GM19438 (cell line): ENCODE measurements around the gene FBXO48.
"Not testable (repeated sequence)": the region's sequence is repeated elsewhere in the genome, so short reads cannot be mapped to it uniquely, and the experiment has no call there.

Experiments used
- ATAC-seq: cut with Tn5 transposase; IDR thresholded peaks from one replicate; pipeline ENCODE4 v1.9.1; 2021; ENCODE audit warnings: low read depth; ENCODE audit not compliant: unreplicated experiment

FBXO48 gene, protein sequence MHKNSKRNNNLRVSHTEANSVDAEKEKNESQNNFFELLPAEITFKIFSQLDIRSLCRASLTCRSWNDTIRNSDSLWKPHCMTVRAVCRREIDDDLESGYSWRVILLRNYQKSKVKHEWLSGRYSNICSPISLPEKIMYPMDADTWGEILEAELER

DNA sequence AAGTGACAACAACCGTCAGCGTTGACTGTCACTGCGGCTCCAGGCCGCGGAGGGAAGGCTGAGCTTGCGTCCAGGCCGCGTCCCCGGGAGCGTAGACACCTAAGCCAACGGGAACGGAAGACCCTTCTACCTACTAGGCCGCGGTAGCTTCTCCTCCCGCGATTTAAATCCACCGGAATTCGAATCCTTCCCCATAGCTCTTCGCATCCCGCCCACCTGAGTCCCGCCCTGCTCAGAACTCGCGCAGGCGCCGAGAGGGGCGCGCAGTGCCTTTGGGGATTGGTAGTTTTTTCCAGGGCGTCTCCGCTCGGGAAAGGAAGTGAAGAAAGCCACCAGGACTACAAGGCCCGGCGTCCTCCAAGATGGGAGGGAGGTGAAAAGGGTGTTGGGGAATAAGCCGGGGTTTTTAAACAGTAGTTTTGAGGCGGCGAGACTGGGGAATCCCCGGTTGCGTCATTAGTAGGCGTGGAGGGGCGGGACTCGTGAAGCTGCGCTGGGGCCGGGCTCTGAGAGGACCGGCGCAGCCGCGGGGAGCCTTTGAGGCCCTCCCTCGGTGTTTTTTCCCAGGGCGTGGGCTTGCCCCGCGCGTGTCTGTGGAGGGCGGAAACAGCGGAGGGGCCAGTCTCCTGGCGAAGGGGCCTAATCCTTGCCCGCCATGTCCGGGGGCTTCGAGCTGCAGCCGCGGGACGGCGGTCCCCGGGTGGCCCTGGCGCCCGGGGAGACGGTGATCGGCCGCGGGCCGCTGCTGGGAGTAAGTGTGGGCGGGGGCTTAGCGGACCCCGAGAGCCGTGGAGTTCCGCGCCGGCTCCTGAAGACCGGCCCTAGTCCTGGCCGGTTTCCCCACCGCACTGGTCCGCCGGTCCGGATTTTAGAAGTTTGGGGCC lies at the start of gene FBXO48, which contains the start of gene APLF:
TSS of gene FBXO48 (minus strand) at position 218 of the 884 bp plus-strand sequence. CDS start 2,149 bp downstream, outside the sequence.
TSS of gene APLF (plus strand) at position 509 of the 884 bp plus-strand sequence. CDS start at position 656, 147 bp downstream.
- peak; percentile 94 for ATAC-seq

DNA sequence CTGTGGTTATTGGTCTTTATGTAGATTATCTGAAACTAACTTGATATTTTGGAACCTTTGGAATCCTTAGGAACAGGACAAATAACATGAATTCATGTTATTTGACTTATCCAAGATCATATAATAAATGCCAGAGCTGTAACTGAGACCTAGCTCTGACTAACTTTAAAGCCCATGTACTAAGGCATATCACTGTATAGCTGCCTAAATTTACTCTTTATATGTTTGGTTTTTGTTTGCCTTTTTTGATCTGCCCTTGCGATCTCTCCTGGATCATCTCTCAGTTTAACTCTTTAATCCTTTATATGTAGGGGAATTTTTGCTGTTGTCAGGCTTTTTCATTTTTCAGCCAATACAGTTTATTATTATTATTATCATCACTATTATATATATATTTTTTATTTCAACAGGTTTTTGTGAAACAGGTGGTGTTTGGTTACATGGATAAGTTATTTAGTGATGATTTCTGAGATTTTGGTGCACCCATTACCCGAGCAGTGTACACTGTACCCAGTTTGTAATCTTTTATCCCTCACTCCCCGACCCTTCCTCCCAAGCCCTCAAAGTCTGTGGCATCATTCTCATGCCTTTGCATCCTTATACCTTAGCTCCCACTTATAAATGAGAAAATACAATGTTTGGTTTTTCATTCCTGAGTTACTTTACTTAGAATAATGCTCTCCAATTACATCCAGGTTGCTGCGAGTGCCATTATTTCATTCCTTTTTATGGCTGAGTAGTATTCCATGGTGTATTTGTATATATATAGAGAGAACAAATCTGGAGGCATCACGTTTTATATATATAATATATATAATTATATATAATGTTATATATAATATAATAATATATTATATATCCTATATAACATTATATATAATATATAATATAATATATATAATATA lies 49.2 kb upstream of the FBXO48 start:
- no peak for ATAC-seq

DNA sequence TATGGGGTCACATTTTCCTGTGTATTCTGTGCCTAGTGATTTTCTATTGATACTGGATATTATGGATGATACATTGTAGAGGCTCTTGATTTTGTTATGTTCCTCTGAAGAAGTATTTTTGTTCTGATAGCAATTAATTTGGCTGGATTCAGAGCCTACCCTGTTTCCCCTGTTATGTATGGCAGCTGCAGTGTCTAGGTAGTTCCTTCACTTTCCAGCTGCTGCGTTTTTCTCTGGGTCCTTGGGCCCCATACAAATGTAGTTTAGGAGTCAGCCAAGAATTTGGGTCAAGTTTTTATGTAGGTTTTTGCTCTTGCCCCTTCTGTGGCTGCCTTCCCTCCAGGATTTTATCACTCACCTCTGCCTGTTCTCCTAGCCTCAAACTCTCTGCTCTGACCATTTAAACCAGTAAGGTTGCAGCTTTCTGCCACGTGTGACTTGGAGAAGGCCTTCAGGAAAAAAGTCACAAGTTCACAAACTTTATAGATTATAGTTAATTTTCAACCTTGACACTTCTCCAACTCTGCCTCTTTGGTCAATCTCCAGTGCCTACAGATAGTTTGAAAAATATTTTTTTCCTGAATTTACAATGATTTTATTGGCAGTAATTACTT lies 47.3 kb upstream of the FBXO48 start:
- no peak for ATAC-seq

DNA sequence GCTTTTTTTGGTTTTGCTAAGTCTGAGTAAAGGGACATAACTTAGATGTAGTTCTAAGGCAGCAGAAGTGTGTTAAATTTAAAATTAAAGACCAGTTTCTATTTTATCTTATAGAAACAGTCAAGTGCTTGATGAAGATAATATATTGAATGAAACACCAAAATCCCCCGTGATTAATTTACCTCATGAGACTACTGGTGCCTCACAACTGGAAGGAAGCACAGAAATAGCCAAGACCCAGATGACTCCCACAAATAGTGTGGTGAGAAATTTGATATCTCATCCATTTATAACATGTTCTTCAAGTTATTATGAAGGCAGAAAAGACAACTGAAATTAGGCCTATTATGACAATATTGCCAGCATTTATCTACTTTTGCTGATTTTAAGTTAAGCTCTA lies 45.9 kb upstream of the FBXO48 start:
- no peak for ATAC-seq

DNA sequence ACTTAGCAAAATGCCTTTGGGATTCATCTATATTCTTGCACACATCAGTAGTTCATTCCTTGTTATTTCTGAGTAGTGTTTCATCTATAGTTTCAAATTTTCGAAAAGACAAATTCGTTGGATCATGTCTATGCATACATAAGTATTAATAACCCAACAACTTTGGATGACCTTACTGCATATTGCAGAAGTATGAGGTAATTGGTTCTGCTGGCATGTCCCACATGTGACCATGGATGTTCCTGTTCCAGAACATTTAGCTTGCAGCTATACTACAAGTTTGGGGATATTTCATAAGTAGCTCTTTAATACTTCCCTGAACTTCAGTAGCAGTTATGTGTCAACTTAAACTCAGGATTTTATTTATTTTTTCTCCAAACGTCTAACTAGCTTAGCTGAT lies 45.2 kb upstream of the FBXO48 start:
- ATAC-seq, result no peak

DNA sequence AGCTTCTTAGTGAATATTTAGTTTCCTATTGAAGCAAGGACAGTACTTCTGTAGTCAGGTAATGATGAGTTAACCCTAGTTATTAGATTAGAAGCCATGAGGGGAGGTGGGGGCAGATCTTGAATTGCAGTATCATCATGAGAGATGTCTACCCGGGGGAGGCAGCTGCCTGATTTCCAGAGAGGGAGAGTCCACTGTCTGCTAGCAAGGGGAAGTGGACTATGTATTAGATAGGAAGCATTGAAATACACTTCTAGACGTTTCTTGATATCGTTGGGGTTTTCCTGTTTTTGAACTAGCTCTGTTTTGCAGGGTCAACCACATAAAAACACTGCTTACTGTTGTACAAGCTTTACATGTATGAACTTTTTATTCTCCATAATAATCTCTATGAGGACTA lies 39.1 kb upstream of the FBXO48 start:
- ATAC-seq, result no peak

DNA sequence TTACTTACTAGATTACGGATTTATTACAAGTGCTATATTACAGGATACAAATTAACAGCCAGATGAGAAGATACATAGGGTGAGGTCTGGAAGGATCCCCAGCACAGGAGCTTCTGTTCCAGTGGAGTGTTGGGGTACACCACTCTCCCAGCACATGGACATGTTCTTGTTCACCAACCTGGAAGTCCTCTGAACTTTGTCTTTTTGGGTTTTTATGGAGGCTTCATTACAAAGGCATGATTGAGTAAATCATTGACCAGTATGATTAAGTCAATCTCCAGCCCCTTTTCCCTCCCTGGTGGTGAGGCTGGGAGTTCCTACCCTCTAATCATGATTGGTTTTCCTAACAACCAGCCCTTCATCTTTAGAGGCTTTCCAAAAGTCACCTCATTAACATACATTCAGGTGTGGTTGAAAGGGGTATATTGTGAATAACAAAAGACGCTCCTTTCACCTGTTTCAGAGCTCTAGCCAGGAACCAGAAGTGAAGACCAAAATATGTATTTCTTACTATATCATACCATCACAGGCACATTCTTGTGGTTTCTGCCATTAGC lies 38.6 kb upstream of the FBXO48 start:
- no peak for ATAC-seq

DNA sequence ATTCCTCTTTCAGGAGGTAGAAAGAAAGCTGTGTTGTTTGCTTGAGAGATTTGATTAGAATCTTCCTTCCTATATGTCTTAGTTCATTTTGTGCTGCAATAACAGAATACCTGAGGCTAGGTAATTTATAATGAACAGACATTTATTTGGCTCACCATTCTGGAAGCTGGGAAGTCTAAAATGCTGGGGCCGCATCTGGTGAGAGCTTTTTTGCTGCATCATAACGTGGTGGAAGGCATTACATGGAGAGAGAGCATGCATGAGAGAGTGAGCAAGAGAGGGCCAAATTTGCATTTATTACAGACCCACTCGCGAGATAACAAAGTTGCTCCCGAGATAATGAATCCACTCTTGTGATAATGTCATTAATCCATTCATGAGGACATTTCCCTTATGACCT lies 34.7 kb upstream of the FBXO48 start:
- no peak for ATAC-seq

DNA sequence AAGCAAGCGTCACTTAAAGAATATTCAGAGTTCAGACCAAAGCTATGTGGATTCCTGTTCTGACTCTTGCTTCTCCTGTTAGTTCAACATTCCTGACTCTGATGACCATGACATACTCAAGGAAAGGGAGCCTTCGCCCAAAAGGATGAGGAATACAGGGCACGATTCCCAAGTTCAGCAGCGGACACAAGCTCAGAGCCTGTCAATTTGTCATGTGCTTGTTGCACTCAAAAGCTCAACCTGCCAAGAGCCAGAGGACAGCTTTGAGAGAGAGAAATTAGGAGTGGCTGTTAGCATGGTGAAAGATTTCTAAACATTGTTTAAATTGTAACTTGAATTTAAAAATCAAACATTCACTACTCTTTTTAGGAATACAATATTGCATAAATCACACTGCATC lies 33.6 kb upstream of the FBXO48 start:
- no peak for ATAC-seq

DNA sequence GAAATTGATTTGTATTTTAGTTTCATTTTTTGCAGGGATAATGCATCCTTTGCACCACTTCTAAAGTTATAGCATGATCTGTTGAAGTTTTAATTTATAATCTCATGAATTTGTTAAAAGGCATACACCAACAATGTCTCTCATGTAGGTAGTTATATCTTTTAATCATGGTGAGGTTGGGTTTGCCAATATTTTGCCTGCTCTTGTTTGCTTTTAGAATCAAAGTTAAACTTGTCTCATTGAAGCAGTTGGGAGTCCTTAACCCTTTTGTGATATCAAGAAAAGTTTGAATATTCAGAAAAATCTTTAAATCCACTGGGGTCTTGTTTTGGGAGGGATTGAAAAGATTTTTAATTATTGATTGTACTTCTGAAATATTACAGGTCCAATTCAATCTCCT lies 32.0 kb upstream of the FBXO48 start:
- ATAC-seq, result no peak

DNA sequence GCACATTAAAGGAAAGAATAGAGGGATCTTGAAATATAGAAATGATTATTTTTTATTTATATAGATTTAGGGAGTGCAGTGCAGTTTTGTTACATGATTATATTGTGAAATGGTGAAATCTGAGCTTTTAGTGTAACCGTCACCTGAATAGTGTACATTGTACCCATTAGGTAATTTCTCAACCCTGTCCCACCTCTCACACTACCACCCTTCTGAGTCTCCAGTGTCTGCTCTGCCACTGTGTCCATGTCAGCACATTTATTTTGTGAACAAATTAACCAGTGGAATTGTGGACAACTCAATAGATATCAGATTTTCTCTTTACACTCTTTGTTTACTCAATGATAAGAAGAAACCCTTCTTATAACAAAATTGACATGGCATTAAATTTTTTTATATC lies 24.5 kb upstream of the FBXO48 start:
- ATAC-seq, result no peak

DNA sequence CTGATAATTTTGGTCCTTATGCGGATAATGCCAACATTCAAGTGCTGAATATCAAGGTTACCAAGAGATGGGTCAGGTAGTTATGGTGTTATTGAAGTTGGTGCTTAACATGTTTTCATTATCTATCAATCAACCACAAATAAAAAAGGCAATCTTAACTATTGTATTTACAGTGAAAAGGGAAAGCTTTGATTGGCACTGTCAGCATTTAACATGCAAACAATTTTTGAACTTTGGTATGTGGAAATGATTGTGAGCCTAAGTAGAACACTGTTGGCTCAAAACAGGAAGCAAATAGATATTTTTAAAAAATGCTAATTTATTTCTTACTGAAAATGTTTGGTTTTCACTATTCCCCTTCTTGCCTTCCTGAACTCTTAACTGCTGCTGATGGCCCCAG lies 22.2 kb upstream of the FBXO48 start:
- no peak for ATAC-seq

DNA sequence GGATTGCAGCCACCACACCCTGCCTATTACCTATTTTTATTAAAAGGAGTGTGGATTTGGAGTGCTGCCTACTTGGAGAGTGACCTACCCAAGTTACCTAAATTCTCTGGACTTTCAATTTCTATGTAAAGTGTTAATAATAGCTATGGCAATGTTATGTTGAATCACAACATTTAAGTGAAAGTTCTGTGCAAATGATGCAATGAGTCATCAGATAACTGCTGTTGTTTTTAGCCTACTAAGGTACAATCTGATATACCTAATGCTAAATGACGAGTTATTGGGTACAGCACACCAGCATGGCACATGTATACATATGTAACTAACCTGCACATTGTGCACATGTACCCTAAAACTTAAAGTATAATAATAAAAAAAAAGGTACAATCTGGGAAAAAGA lies 21.5 kb upstream of the FBXO48 start:
- not testable (repeated sequence) for ATAC-seq

DNA sequence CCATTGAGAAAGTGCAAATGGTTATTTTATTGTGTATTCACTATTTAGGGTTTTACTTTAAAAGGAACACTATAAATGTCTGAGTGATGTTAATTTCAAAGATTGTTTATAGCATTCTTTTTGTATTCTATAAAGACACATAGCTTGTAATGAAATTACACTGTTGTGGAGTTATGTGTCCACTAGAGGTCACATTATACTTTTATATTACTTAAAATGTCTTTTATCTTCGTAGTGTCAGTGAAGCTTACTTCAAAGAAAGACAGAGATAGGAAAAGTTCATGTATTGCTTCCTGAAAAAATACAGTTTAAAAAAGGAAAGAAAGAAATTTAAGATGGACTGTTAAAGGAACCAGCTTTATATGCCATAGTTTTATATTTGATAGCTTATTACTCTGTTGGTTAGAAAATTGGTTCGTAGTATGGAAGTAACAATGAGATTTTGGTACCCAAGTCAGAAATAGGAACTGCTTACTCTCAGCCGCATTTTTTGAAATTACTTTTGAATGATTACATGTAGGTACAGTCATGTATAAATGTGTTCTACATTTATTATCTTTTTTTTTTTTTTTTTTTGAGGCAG lies 20.8 kb upstream of the FBXO48 start:
- no peak for ATAC-seq

DNA sequence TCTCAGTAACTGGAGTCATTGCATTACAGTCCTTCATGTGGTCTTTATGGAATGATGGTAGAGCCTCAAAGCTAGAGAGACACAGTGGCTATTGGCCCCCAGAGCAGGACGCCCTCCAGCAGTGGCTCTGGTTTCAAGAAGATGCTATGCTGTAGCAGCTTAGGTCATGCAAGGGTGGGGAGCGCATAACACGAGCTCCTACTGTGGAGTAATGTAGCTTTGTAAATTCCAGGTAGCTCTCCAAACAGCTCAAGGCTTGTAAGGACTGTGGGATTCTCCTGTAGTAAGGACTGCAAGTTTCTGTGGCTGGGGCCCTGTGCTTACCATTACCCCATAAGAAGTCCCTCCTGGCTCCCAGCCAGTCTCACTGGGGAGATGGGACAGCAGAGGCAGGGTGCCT lies 15.9 kb upstream of the FBXO48 start:
- ATAC-seq, result no peak

DNA sequence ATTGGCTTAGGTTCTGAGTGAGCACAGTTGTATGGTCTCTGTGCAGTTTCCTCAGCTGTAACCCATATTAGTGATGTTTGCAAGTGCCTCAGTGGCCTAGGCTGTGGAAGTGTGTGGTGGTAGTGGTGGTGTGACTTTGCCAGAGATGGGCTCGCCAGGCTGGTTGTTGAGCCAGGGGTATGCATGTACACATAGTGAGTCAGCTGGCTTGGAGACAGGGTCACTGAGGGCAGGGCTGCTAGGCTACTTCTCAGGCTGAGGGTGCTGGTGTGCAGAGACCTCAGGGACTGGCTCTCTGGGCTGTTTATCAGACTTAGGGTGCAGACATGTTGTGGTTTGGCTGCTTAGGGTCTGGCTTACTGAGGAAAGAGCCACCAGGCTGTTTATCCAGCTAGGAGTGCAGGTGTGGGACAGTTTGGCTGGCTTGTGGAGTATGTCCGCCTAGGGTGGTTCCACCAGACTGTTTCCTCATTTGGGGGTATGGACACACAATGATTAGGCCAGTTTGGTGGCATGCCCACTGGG lies 15.3 kb upstream of the FBXO48 start:
- ATAC-seq, result no peak

DNA sequence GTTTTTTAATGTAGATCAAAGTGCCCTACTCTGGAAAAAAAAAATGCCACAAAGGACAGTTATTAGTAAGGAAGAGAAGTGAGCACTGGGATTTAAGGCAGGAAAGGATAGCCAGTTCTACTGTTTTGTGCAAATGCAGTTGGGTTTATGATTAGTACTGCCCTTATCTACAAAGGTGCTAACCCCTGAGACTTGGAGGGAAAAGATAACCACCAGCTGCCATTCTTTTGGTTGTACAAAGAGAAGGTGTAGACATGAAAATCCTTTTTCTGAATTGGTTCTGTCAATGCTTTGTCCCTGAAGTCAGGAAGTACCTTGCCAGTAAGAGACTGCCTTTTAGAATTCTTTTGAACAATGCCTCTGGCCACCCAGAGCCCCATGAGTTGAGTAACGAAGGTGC lies 11.6 kb upstream of the FBXO48 start:
- no peak for ATAC-seq

DNA sequence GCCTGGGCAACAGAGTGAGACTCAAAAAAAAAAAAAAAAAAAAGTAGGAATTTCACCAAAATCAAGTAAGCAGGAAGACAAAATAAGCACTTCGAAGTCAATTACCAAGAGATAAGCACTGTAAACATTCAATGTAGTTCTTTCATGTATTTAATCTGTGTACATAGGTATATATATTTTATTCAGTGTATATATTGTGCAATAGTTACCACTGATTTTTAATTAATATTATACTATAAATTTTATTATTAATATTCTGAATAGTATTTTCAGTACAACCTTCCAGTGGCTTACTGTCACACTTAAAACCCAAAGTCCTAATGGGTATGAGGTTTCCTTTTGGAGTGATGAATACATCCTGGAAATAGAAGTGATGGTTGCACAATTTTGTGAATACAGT lies 9.4 kb upstream of the FBXO48 start:
- ATAC-seq, result no peak

DNA sequence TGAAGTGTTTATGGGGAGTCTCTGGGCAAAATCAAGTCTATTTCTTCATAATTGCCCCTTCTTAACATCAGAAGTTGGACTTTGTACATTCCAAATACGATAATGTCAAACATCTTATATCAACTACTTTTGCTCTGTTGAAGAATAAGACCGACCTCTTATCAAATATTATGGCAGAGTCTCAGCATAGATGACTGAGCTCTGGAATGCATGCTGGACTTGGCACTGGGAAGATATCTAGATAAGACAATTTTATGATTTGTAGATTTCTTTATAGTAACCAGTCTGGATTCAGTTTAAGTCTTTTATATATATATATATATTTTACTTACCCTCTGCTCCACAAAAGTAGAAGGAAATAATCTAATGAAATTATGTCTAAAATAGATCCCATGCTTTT lies 8.5 kb upstream of the FBXO48 start:
- no peak for ATAC-seq

DNA sequence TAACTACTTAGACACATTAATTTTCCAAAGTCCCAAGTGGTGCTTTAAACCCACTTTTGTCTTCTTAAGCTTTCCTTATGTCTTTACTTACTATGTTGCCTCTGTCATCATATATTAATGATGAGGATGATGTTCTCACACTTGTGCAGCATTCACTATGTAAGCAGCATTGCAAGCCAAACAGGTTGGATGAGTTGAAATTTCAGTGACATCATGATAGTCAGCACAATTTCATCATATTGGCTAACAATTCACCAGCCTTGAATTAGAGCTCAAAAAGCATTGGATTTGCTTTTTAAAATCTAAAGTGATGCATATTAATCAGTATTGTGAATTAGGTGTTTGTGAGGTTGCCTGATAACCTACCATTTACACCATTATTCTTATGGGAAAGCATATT lies 8.0 kb upstream of the FBXO48 start:
- no peak for ATAC-seq
